Left lung (tissue), 10 donors: ENCODE measurements around the gene HERC4. TPM values are rescaled to one million over a fixed set of nuclear protein-coding genes. Genes with fewer than 3 reads are reported as not detected.

Source experiments
- ATAC-seq: fragments of 200-7000 bp; cut with Tn5 transposase; one replicate; pipeline ENCODE4 v1.9.1; 2020; ENCODE audit warnings: moderate library complexity
- DNase-seq, 4 donors: peaks; one replicate each; pipeline ENCODE4 v3.0.0-alpha.2; 2013 to 2020
- H3K27ac ChIP-seq, 2 donors: fragments of 200-600 bp; sonication (generic) in 1 of 2; one replicate each; pipeline versions ENCODE4 v1.5.0 to v1.8.0; 2020 to 2021
- H3K27me3 ChIP-seq, 2 donors: fragments of 200-600 bp; sonication (generic) in 1 of 2; one replicate each; pipeline versions ENCODE4 v1.5.0 to v1.8.0; 2020 to 2021
- H3K36me3 ChIP-seq, 2 donors: fragments of 200-600 bp; sonication (generic) in 1 of 2; one replicate each; pipeline versions ENCODE4 v1.5.0 to v1.8.0; 2020 to 2021
- H3K4me1 ChIP-seq, 2 donors: fragments of 200-600 bp; one replicate each; pipeline ENCODE4 v1.8.0; 2021
- H3K4me3 ChIP-seq, 2 donors: fragments of 200-600 bp; sonication (generic) in 1 of 2; one replicate each; pipeline versions ENCODE4 v1.5.0 to v1.8.0; 2020 to 2021; ENCODE audit warnings: mild to moderate bottlenecking in 1 of 2
- H3K9me3 ChIP-seq, 2 donors: fragments of 200-600 bp; sonication (generic) in 1 of 2; one replicate each; pipeline versions ENCODE4 v1.5.0 to v1.8.0; 2020 to 2021
- CTCF ChIP-seq, 2 donors: fragments of 200-600 bp; sonication (generic) in 1 of 2; IDR thresholded peaks; one replicate each; pipeline versions ENCODE4 v1.5.0 to v1.8.0; 2021; ENCODE audit warnings: antibody characterized with exemption in 2 of 2
- intact Hi-C, 2 donors: fragments of 100-400 bp; cut with DNase I; formaldehyde crosslinking; loops; one replicate each; pipeline versions ENCODE4 v1.11.2 to v1.14.2; 2022
- polyA plus RNA-seq, 6 donors: library from polyadenylated mRNA; unstranded; fragments of 120-200 nt; gene quantifications; one replicate each; pipeline ENCODE4 v1.2.1, GENCODE V29; 2013; ENCODE audit not compliant: insufficient read length in 6 of 6
- total RNA-seq, 2 donors: library from RNA; stranded (reverse); fragmentation: NEBNext Ultra II Directional; extraction: Animal tissue kit (Norgen Biotek cat#: 25700); gene quantifications; one replicate each; pipeline ENCODE4 v1.2.1, GENCODE V29; 2021
- donor health status: DM: no; HTN: yes; CAD: no.
- donor health status: DM: no; HTN: no; CAD: no.

Gene HERC4
- total and polyA plus RNA-seq, 8 donors, result 51.5 to 65.7 (median 61.1) TPM

- Histone ChIP-seq H3K9me3 (no peaks in the 10 kb centered on the region), H3K36me3 (peaks cover 0 to 13% of the 10 kb centered on the region in 2 donors), H3K27ac (no peak overlapping the region), H3K4me1 (peaks cover 0 to 12% of the 10 kb centered on the region in 2 donors), H3K27me3 (no peaks in the 10 kb centered on the region), H3K4me3 (no peak overlapping the region)
- TF ChIP-seq CTCF (IDR thresholded peaks at IDR 0.05), result no peak
- DNase-seq, result no peak
- ATAC-seq, result peak; percentile 31
- intact Hi-C loops, result no loop called here
Measured at GRCh38 chr10:68052463-68052862, 22.6 kb downstream of the HERC4 start.

GRCh38 chr10:68049289-68050078 lies 25.6 kb downstream of the HERC4 start:
- Histone ChIP-seq H3K27ac (no peak overlapping the region), H3K4me1 (peaks cover 0 to 12% of the 10 kb centered on the region in 2 donors), H3K27me3 (no peaks in the 10 kb centered on the region), H3K36me3 (peaks cover 0 to 6% of the 10 kb centered on the region in 2 donors), H3K4me3 (no peak overlapping the region), H3K9me3 (no peaks in the 10 kb centered on the region)
- no peak for TF ChIP-seq CTCF (IDR thresholded peaks at IDR 0.05)
- intact Hi-C loops, result no loop called here
- ATAC-seq (no peak), DNase-seq (no peak)

GRCh38 chr10:68047554-68048327 lies 27.3 kb downstream of the HERC4 start:
- no peak for TF ChIP-seq CTCF (IDR thresholded peaks at IDR 0.05)
- H3K27ac ChIP-seq, result no peak overlapping the region
- H3K27me3 ChIP-seq, result no peaks in the 10 kb centered on the region
- H3K4me1 ChIP-seq, result peaks cover 0 to 10% of the 10 kb centered on the region in 2 donors
- H3K36me3 ChIP-seq, result peaks cover 0 to 14% of the 10 kb centered on the region in 2 donors
- ATAC-seq, result peak; percentile 24
- no peak overlapping the region for H3K4me3 ChIP-seq
- H3K9me3 ChIP-seq, result no peaks in the 10 kb centered on the region
- no peak for DNase-seq
- intact Hi-C loops, result no loop called here

- peaks cover 0 to 4% of the 10 kb centered on the region in 2 donors for H3K4me1 ChIP-seq
- intact Hi-C loops, result no loop called here
- ATAC-seq (no peak), DNase-seq (no peak)
- TF ChIP-seq CTCF (IDR thresholded peaks at IDR 0.05), result no peak
- peaks cover 0 to 14% of the 10 kb centered on the region in 2 donors for H3K36me3 ChIP-seq
- H3K9me3 ChIP-seq, result no peaks in the 10 kb centered on the region
- no peaks in the 10 kb centered on the region for H3K27me3 ChIP-seq
- H3K4me3 ChIP-seq, result no peak overlapping the region
- H3K27ac ChIP-seq, result no peak overlapping the region
Measured at GRCh38 chr10:68047122-68047521, 28.0 kb downstream of the HERC4 start.

GRCh38 chr10:68046642-68047041 lies 28.4 kb downstream of the HERC4 start:
- intact Hi-C loops, result no loop called here
- H3K27me3 ChIP-seq, result no peaks in the 10 kb centered on the region
- no peaks in the 10 kb centered on the region for H3K4me1 ChIP-seq
- ATAC-seq (no peak), DNase-seq (no peak)
- no peak overlapping the region for H3K4me3 ChIP-seq
- no peak for TF ChIP-seq CTCF (IDR thresholded peaks at IDR 0.05)
- H3K27ac ChIP-seq, result no peak overlapping the region
- H3K36me3 ChIP-seq, result peaks cover 0 to 14% of the 10 kb centered on the region in 2 donors
- no peaks in the 10 kb centered on the region for H3K9me3 ChIP-seq
